HEK293 (cell line): Measurements from ENCODE around the gene TBC1D8.

Source experiments
- CTCF ChIA-PET: fragments of 350-600 bp; formaldehyde crosslinking; extraction: SDS; loops from one replicate; lab custom pipeline; 2021; ENCODE audit warnings: antibody characterized with exemption; lab: Yijun Ruan, JAX
- POLR2A ChIA-PET: fragments of 300-600 bp; formaldehyde crosslinking; extraction: SDS; loops from one replicate; lab custom pipeline; 2020; ENCODE audit warnings: antibody characterized with exemption, inconsistent platforms; lab: Yijun Ruan, JAX
- H3K27ac ChIP-seq: fragments of 200-500 bp; sonication (Bioruptor generic); 2 replicates; pipeline ENCODE4 v1.5.1; 2014; ENCODE audit warnings: low read depth, low read length, control low read depth, inconsistent platforms; ENCODE audit errors: extremely low read depth
- H3K36me3 ChIP-seq, 2 experiments: fragments of 200-500 bp in 1 of 2; sonication (Bioruptor generic) in 1 of 2; 1 replicate in 1 of 2; 2 replicates in 1 of 2; pipeline ENCODE4 v1.5.1; 2014 to 2017; ENCODE audit warnings: inconsistent platforms in 2 of 2, low read length in 2 of 2; ENCODE audit not compliant: control insufficient read depth in 2 of 2, insufficient read depth in 1 of 2
- H3K4me1 ChIP-seq: fragments of 200-500 bp; sonication (Bioruptor generic); 2 replicates; pipeline ENCODE4 v1.5.1; 2014; ENCODE audit warnings: mild to moderate bottlenecking, low read length, inconsistent platforms; ENCODE audit not compliant: control insufficient read depth, insufficient read depth
- H3K4me3 ChIP-seq: 2 replicates; pipeline ENCODE4 v1.5.1; 2011; ENCODE audit warnings: low read depth, mild to moderate bottlenecking, control low read depth, low read length, moderate library complexity
- H3K9me3 ChIP-seq: fragments of 200-500 bp; sonication (Bioruptor generic); 2 replicates; pipeline ENCODE4 v1.5.1; 2014; ENCODE audit warnings: low read depth, low read length, inconsistent platforms; ENCODE audit not compliant: control insufficient read depth, insufficient read depth
- ATF2 ChIP-seq: fragments of 450-650 bp; formaldehyde crosslinking; IDR thresholded peaks from 2 replicates; pipeline ENCODE4 v1.5.1; 2016; ENCODE audit warnings: missing biosample characterization, missing genetic modification characterization, low read depth
- GFI1B ChIP-seq: fragments of 450-650 bp; formaldehyde crosslinking; IDR thresholded peaks from 2 replicates; pipeline ENCODE4 v1.5.1; 2016; ENCODE audit warnings: missing biosample characterization, missing genetic modification characterization
- GLIS1 ChIP-seq: fragments of 450-650 bp; formaldehyde crosslinking; IDR thresholded peaks from 2 replicates; pipeline ENCODE4 v1.5.1; 2016; ENCODE audit warnings: missing biosample characterization, missing genetic modification characterization
- KLF9 ChIP-seq: fragments of 450-650 bp; formaldehyde crosslinking; IDR thresholded peaks from 2 replicates; pipeline ENCODE4 v1.5.1; 2016; ENCODE audit warnings: missing biosample characterization, missing genetic modification characterization, low read depth
- PRDM2 ChIP-seq: fragments of 450-650 bp; formaldehyde crosslinking; IDR thresholded peaks from 2 replicates; pipeline ENCODE4 v1.5.1; 2016; ENCODE audit warnings: missing biosample characterization, missing genetic modification characterization, borderline replicate concordance
- REST ChIP-seq: fragments of 450-650 bp; formaldehyde crosslinking; IDR thresholded peaks from 2 replicates; pipeline ENCODE4 v1.5.1; 2016; ENCODE audit warnings: missing biosample characterization, missing genetic modification characterization
- SCRT1 ChIP-seq: fragments of 450-650 bp; formaldehyde crosslinking; IDR thresholded peaks from 2 replicates; pipeline ENCODE4 v1.5.1; 2016; ENCODE audit warnings: missing biosample characterization, missing genetic modification characterization, borderline replicate concordance
- ZBTB17 ChIP-seq: fragments of 450-650 bp; formaldehyde crosslinking; IDR thresholded peaks from 2 replicates; pipeline ENCODE4 v1.5.1; 2016; ENCODE audit warnings: missing biosample characterization, missing genetic modification characterization
- ZFP37 ChIP-seq: fragments of 450-650 bp; formaldehyde crosslinking; IDR thresholded peaks from 2 replicates; pipeline ENCODE4 v1.5.1; 2016; ENCODE audit warnings: missing biosample characterization, missing genetic modification characterization
- ZNF169 ChIP-seq: fragments of 450-650 bp; formaldehyde crosslinking; IDR thresholded peaks from 2 replicates; pipeline ENCODE4 v1.5.1; 2016; ENCODE audit warnings: missing biosample characterization, missing genetic modification characterization
- ZNF26 ChIP-seq: fragments of 450-650 bp; formaldehyde crosslinking; IDR thresholded peaks from 2 replicates; pipeline ENCODE4 v1.5.1; 2016; ENCODE audit warnings: missing biosample characterization, missing genetic modification characterization
- ZNF341 ChIP-seq: fragments of 450-650 bp; formaldehyde crosslinking; IDR thresholded peaks from 2 replicates; pipeline ENCODE4; 2016; ENCODE audit warnings: low read depth, missing biosample characterization, missing genetic modification characterization
- ZNF529 ChIP-seq: fragments of 450-650 bp; formaldehyde crosslinking; IDR thresholded peaks from 2 replicates; pipeline ENCODE4 v1.5.1; 2017; ENCODE audit warnings: missing genetic modification characterization, missing biosample characterization; ENCODE audit not compliant: insufficient replicate concordance
- ZNF629 ChIP-seq: fragments of 450-650 bp; formaldehyde crosslinking; IDR thresholded peaks from 2 replicates; pipeline ENCODE4 v1.5.1; 2017; ENCODE audit warnings: missing biosample characterization, missing genetic modification characterization
- ZNF658 ChIP-seq: fragments of 450-650 bp; formaldehyde crosslinking; IDR thresholded peaks from 2 replicates; pipeline ENCODE4; 2016; ENCODE audit warnings: missing biosample characterization, missing genetic modification characterization
- ZNF701 ChIP-seq: fragments of 450-650 bp; formaldehyde crosslinking; IDR thresholded peaks from 2 replicates; pipeline ENCODE4 v1.5.1; 2016; ENCODE audit warnings: missing biosample characterization, missing genetic modification characterization
- ZNF837 ChIP-seq: fragments of 450-650 bp; formaldehyde crosslinking; IDR thresholded peaks from 2 replicates; pipeline ENCODE4 v1.5.1; 2016; ENCODE audit warnings: missing biosample characterization, missing genetic modification characterization
- ZXDB ChIP-seq: fragments of 450-650 bp; formaldehyde crosslinking; IDR thresholded peaks from 2 replicates; pipeline ENCODE4 v1.5.1; 2016; ENCODE audit warnings: missing biosample characterization, missing genetic modification characterization

TBC1D8 gene

GRCh38 chr2:100964222-100964621, 187.0 kb downstream of the TBC1D8 start (continued):
- no peak for TF ChIP-seq ZNF529 (tag by site-specific recombination)

- no peaks in the 10 kb centered on the region; a peak in 1 of 3 replicates for H3K36me3 ChIP-seq
- no peaks in the 10 kb centered on the region for H3K9me3 ChIP-seq
- H3K4me1 ChIP-seq = no peaks in the 10 kb centered on the region
- TF ChIP-seq GLIS1 (tag by site-specific recombination) (no peak), ZBTB17 (no peak), ZFP37 (tag by site-specific recombination) (no peak), ZXDB (tag by site-specific recombination) (no peak), SCRT1 (no peak)
- CTCF ChIA-PET = no interaction called here
- no peak overlapping the region for H3K4me3 ChIP-seq
- POLR2A ChIA-PET = no interaction called here
- H3K27ac ChIP-seq = no peak overlapping the region
Observed at GRCh38 chr2:100963026-100963375, 188.2 kb downstream of the TBC1D8 start.

GRCh38 chr2:100962366-100963025, 188.7 kb downstream of the TBC1D8 start:
- ChIA-PET CTCF (no interaction called here), POLR2A (no interaction called here)
- Histone ChIP-seq H3K36me3 (no peaks in the 10 kb centered on the region; a peak in 1 of 3 replicates), H3K27ac (no peak overlapping the region), H3K4me3 (no peak overlapping the region), H3K4me1 (no peaks in the 10 kb centered on the region), H3K9me3 (no peaks in the 10 kb centered on the region)
- no peak for TF ChIP-seq PRDM2
- TF ChIP-seq ZNF169 (tag by site-specific recombination) = no peak
- no peak for TF ChIP-seq ZNF701 (tag by site-specific recombination)
- TF ChIP-seq ZNF658 = no peak
- TF ChIP-seq ZNF837 = no peak
- TF ChIP-seq ZNF341 (tag by site-specific recombination) = no peak
- TF ChIP-seq GFI1B (tag by site-specific recombination) = no peak
- TF ChIP-seq ZNF629 (tag by site-specific recombination) = no peak
- TF ChIP-seq ATF2 (tag by site-specific recombination) = no peak
- no peak for TF ChIP-seq ZNF26 (tag by site-specific recombination)
- no peak for TF ChIP-seq REST (tag by site-specific recombination)
- TF ChIP-seq KLF9 (tag by site-specific recombination) = no peak
